ENCODE data around the gene RBKS. TPM values are rescaled to one million over a fixed set of nuclear protein-coding genes. Genes with fewer than 3 reads are reported as not detected.

The RBKS gene
- 1.1 and 3.1 TPM in 2 replicates for total RNA-seq

GRCh38 chr2:27890146-27890923 lies at the start of gene RBKS, which contains the start of gene BABAM2:
RBKS (minus strand) TSS chr2:27890387; CDS start chr2:27890345, 42 bp downstream.
BABAM2 (plus strand) TSS chr2:27890729; CDS start chr2:27894557, 3,828 bp downstream.

GRCh38 chr2:27771548-27772335 lies 118.4 kb downstream of the RBKS start, which contains the start of gene MRPL33:
MRPL33 (plus strand) TSS chr2:27771719; CDS start chr2:27771778, 59 bp downstream.

Other genes with a start within 250 kb of the RBKS start
- gene SUPT7L, start 226.8 kb downstream of the RBKS start, total RNA-seq, result 14.0 and 14.2 TPM in 2 replicates
- 14.2 and 18.4 TPM in 2 replicates for gene SLC4A1AP, start 226.5 kb downstream of the RBKS start, total RNA-seq
- gene MRPL33, start 118.7 kb downstream of the RBKS start, total RNA-seq, result 73.4 and 73.8 TPM in 2 replicates
- gene BABAM2, start 342 bp upstream of the RBKS start, total RNA-seq, result 13.1 and 23.6 TPM in 2 replicates